GM12872 (cell line): ENCODE measurements around the gene RPS6KL1.

Source experiments
- CTCF ChIP-seq: IDR thresholded peaks from 3 replicates; pipeline ENCODE4 v1.5.1; 2011; ENCODE audit warnings: low read depth, mild to moderate bottlenecking, low read length, moderate library complexity; ENCODE audit not compliant: insufficient read depth

The RPS6KL1 gene

DNA sequence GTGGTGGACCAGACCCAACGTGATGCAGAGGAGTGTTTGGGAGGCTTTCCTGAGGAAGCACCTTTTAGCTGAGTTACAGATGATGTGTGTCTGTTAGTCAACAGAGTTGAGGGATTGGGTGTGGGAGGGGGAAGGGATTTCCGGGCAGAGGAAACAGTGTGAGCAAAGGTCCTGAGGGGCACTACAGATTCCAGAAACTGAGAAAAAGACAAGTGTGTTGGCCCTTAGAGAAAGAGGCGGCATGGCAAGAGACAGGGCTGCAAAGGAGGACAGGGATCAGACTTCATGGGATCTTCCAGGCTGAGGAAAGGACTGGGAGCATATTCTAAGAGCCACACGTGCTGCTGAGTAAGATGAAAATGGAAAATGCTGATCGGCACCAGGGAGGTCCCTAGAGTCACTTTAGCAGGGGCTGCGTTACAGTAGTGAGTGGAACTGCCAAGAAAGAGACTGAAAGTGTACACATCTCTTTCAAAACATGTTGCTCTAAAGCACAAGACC, 9.4 kb upstream of the RPS6KL1 start:
- no peak for TF ChIP-seq CTCF

DNA sequence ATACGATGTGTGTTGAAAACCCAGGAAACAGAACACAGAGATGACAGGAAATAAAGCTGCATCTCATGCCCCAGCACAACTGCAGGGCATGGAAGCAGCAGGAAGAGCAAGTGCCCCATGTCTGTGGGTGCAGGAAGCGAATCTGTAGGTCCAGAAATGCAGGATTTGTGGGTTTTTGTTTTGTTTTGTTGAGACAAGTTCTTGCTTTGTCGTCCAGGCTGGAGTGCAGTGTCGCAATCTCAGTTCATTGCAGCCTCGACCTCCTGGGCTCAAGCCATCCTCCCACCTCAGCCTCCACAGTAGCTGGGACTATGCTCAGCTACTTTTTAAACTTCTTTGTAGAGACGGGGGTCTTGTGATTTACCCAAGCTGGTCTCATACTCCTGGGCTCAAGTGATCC, 6.2 kb upstream of the RPS6KL1 start:
- no peak for TF ChIP-seq CTCF

DNA sequence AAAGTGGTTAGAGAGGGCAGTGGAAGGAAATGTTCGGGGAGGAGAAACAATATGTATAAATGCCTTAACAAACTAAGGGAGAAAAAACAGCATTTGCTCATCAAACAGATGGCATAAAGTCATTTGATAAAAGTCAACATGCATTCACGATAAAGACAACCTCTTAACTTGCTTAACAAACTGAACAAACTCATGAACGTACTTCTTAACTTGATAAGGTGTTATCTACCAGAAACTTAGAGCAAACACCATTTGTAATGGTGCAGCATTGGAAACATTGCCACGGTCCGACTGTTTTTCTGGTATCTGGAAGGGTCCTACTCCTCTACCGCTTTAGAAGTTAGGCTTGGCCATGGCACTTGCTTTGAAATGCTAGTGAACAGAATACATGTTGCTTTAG, 4.2 kb upstream of the RPS6KL1 start:
- no peak for TF ChIP-seq CTCF

- TF ChIP-seq CTCF: no peak
Observed at GRCh38 chr14:74924061-74924460, 1.0 kb upstream of the RPS6KL1 start.

GRCh38 chr14:74921987-74922751, 891 bp downstream of the RPS6KL1 start:
- TF ChIP-seq CTCF: no peak

DNA sequence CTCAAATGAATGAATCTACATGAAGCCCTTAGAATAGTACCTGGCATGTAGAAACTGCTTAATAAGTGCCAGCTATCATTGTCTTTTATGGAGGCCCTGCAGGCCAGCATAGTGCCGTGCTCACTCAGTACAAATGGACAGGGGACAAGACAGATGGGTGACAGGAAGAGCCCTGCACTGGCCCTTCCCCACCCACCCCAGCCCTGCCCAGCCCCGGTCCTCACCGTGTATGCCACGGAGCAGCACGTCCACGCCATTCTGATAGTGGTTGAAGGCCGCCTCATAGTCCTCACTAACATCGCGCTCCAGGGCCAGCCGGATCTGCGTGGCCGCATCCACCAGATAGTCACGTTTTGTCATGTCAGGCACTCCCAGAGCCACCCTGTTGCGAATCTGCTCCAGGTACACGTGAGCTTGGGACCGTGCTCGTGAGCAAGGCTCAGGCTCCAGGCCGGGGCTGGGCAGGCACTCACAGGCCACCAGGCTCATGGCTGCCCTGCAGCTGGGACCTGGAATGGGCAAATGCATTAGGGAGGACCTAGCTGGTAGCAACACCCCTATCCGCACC, 1.9 kb downstream of the RPS6KL1 start:
- TF ChIP-seq CTCF: no peak

- no peak for TF ChIP-seq CTCF
Observed at GRCh38 chr14:74920281-74920680, 2.8 kb downstream of the RPS6KL1 start.
